Measurements from ENCODE around the gene HS3ST5. TPM values are rescaled to one million over a fixed set of nuclear protein-coding genes. Genes with fewer than 3 reads are reported as not detected.

HS3ST5 gene
- total RNA-seq, 1 experiment from 2014 or later = 14.4 TPM

GRCh38 chr6:114376611-114377175 is 33.9 kb upstream of the HS3ST5 start:
- no peak overlapping the region for H4K91ac ChIP-seq (ENCODE audit: insufficient read length, low read depth, low read length)
- no peak overlapping the region for H2AFZ ChIP-seq (ENCODE audit: low read length)
- no peak overlapping the region for H3K14ac ChIP-seq (ENCODE audit: insufficient read depth, low read length)
- H3K4me1 Mint-ChIP-seq = peaks cover 35 to 36% of the 10 kb centered on the region in 2 experiments
- no peak overlapping the region for H3K27ac ChIP-seq (ENCODE audit: insufficient read length, low read depth, low read length)
- peaks cover 0 to 15% (median 0%) of the 10 kb centered on the region in 3 experiments; a peak in 2 of 7 replicates for H3K36me3 Mint-ChIP-seq (ENCODE audit: insufficient read depth in 1 of 3, low read depth in 3 of 3)
- WGBS (ENCODE audit: extremely low coverage, insufficient read length, low lambda C conversion rate) = no CpG with 5 or more reads among the region's 2 CpGs
- no peak overlapping the region for H3K4me3 Mint-ChIP-seq
- no peaks in the 10 kb centered on the region for H3K79me1 ChIP-seq (ENCODE audit: insufficient read depth, low read depth, low read length, poor library complexity, severe bottlenecking)
- no peak overlapping the region for H2BK120ac ChIP-seq (ENCODE audit: low read depth, low read length, poor library complexity, severe bottlenecking)
- H2AK5ac ChIP-seq (ENCODE audit: insufficient read length, low read length) = no peak overlapping the region
- H3K56ac ChIP-seq (ENCODE audit: insufficient read length, low read depth, low read length) = no peak overlapping the region
- H3T11ph ChIP-seq (ENCODE audit: low read length) = no peak overlapping the region
- no peaks in the 10 kb centered on the region for H3K9me3 ChIP-seq (ENCODE audit: control insufficient read depth, low read depth, low read length)
- TF ChIP-seq CTCF (conservative IDR thresholded peaks at IDR 0.05) = no peak
- H3K9me3 Mint-ChIP-seq = no peaks in the 10 kb centered on the region
- H3K27me3 Mint-ChIP-seq (ENCODE audit: low read depth) = no peaks in the 10 kb centered on the region
- no peak overlapping the region for H3K18ac ChIP-seq (ENCODE audit: insufficient read length, low read depth, low read length)
- H3K4me1 ChIP-seq (ENCODE audit: insufficient read depth, low read length) = peaks cover 2% of the 10 kb centered on the region; the same call in 1 of the 2 replicates
- H4K20me1 ChIP-seq (ENCODE audit: control insufficient read depth, insufficient read depth, insufficient read length) = no peaks in the 10 kb centered on the region
- H2BK20ac ChIP-seq (ENCODE audit: low read depth, low read length, poor library complexity, severe bottlenecking) = no peak overlapping the region
- H4K5ac ChIP-seq (ENCODE audit: insufficient read length, low read depth, low read length) = no peak overlapping the region
- H3K27ac Mint-ChIP-seq = peak overlapping the region; percentile 59 to 90 (median 90); a peak in 5 of 7 replicates
- no peak overlapping the region for H3K4ac ChIP-seq (ENCODE audit: low read depth, low read length)
- H3K4me2 ChIP-seq (ENCODE audit: insufficient read depth, insufficient read length, low read length) = no peak overlapping the region
- H3K9ac ChIP-seq (ENCODE audit: extremely low read depth, insufficient read length, low read length) = no peak overlapping the region
- no peak overlapping the region for H2BK12ac ChIP-seq (ENCODE audit: insufficient read length, low read depth, low read length)
- no peak overlapping the region for H2BK15ac ChIP-seq (ENCODE audit: low read depth, low read length)
- no peaks in the 10 kb centered on the region for H3K23me2 ChIP-seq (ENCODE audit: insufficient read length, low read depth, low read length, poor library complexity, severe bottlenecking)
- DNase-seq = no peak
- no peaks in the 10 kb centered on the region for H3K79me2 ChIP-seq (ENCODE audit: insufficient read depth, low read length)
- H3K23ac ChIP-seq (ENCODE audit: insufficient read length, low read depth, low read length) = no peak overlapping the region
- no peaks in the 10 kb centered on the region for H3K27me3 ChIP-seq (ENCODE audit: insufficient read depth, low read length)
- H4K8ac ChIP-seq (replicated peaks; ENCODE audit: insufficient read length, low read depth, low read length) = no peak overlapping the region
- no peak overlapping the region for H2BK5ac ChIP-seq (ENCODE audit: insufficient read length, low read length)
